ENCODE measurements around the gene HYAL3. TPM values are rescaled to one million over a fixed set of nuclear protein-coding genes. Genes with fewer than 3 reads are reported as not detected.

HYAL3 gene
- total RNA-seq, 4 donors from 2014 or later, result 3.0 to 6.6 (median 4.2) TPM

GRCh38 chr3:50261505-50261904 lies 37.7 kb downstream of the HYAL3 start:
- Histone ChIP-seq H3K27me3 (no peaks in the 10 kb centered on the region), H3K4me1 (peaks cover 7 to 46% (median 18%) of the 10 kb centered on the region in 4 donors), H3K36me3 (peaks cover 0 to 28% (median 0%) of the 10 kb centered on the region in 3 donors), H3K9me3 (peaks cover 0 to 7% (median 0%) of the 10 kb centered on the region in 4 donors), H3K4me3 (no peak overlapping the region), H3K27ac (peak overlapping the region in 3 of 4 donors; percentile 86 to 96 (median 92))
- DNase-seq, result no peak
- no peak for TF ChIP-seq POLR2A (IDR thresholded peaks at IDR 0.05)
- no peak for TF ChIP-seq CTCF (IDR thresholded peaks at IDR 0.05)

DNA sequence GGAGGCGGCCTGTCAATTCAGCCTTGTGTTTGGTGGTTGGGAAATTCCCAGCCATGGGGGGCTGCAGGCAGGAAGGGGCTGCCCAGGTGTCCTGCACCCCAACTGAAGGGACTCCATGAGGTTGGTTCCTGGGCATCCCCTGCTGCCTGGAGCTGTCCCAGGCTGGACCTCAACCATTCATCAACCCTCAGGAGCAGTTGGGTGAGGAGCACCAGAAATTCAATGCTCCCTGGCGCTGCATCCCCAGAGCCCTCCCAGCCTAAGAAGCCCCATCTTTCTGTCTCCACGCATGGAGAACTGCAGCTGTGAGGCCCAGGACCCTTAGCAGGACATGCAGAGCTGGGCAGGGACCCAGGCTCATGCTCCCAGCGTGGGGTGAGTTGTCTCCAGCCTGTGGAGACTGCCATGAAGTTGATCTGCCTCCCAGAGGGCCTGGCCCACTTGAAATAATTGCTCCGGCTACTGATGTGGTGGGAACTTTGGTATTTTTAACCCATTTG lies 38.2 kb downstream of the HYAL3 start:
- DNase-seq, result no peak
- H3K4me3 ChIP-seq, result peak overlapping the region in 2 of 4 donors; percentile 56 to 65
- H3K36me3 ChIP-seq, result peaks cover 0 to 33% (median 0%) of the 10 kb centered on the region in 3 donors
- peaks cover 0 to 7% (median 0%) of the 10 kb centered on the region in 4 donors for H3K9me3 ChIP-seq
- TF ChIP-seq CTCF (IDR thresholded peaks at IDR 0.05) (no peak), POLR2A (IDR thresholded peaks at IDR 0.05) (no peak)
- H3K4me1 ChIP-seq, result peaks cover 7 to 41% (median 18%) of the 10 kb centered on the region in 4 donors
- no peaks in the 10 kb centered on the region for H3K27me3 ChIP-seq
- peak overlapping the region; percentile 86 to 96 (median 92) for H3K27ac ChIP-seq

DNA sequence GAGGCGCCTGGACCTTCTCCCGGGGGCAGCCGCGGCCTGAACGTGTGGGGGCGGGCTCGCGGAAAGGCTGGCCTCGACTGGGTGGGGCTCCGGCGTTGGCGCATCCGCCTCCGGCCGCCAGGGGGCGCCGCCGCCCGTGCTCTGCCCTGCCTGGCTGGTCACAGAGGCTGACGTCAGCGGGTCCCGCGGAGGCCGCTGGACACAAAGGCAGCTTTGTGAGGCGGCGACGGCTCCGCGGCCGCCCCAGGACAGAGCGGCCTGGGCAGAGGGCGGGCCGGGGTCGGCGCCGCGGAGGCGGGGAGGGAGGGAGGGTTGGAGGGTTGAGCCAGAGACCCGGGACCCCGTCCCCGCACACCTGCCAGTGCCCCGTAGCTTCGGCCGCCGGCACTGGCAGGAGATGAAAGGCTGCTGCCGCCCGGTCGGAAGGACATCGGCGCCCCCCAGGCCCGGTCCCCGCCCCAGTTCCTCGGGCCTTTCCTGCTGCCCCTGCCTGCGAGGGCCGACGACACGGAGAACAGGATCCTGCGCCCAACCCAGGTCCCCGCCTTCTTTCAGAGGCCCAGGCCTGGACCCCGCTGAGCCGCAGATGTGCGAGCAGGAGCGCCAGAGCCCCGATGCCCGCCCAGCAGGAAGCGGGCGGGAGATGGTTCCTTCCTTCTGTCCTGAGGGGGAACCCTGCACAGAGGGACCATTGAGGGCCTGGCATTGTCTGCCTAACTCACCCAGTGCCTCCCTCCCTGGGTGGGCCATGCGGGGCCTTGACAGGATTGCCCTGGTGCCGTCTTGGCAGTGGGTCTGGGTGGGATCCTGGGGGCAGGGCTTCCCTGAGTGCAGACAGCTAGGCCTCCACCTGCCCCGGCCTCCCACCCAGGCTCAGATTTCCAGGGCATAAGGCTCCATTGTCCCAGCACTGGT lies 38.9 kb downstream of the HYAL3 start:
- Histone ChIP-seq H3K9me3 (peaks cover 0 to 7% (median 0%) of the 10 kb centered on the region in 4 donors), H3K27ac (peak overlapping the region; percentile 86 to 96 (median 92)), H3K27me3 (no peaks in the 10 kb centered on the region), H3K36me3 (peaks cover 0 to 38% (median 0%) of the 10 kb centered on the region in 3 donors), H3K4me3 (peak overlapping the region; percentile 56 to 65 (median 61)), H3K4me1 (peaks cover 7 to 38% (median 16%) of the 10 kb centered on the region in 4 donors)
- TF ChIP-seq CTCF (IDR thresholded peaks at IDR 0.05), result peak; percentile 94 to 100 (median 99)
- peak; percentile 25 to 52 for TF ChIP-seq POLR2A (IDR thresholded peaks at IDR 0.05)
- peak; percentile 87 to 96 (median 96) for DNase-seq

- no peak for DNase-seq
- Histone ChIP-seq H3K4me1 (peaks cover 6 to 38% (median 13%) of the 10 kb centered on the region in 4 donors), H3K36me3 (peaks cover 0 to 45% (median 0%) of the 10 kb centered on the region in 3 donors), H3K9me3 (peaks cover 0 to 7% (median 0%) of the 10 kb centered on the region in 4 donors), H3K27ac (peak overlapping the region; percentile 86 to 96 (median 92)), H3K27me3 (no peaks in the 10 kb centered on the region), H3K4me3 (peak overlapping the region in 3 of 4 donors; percentile 56 to 65 (median 62))
- no peak for TF ChIP-seq CTCF (IDR thresholded peaks at IDR 0.05)
- TF ChIP-seq POLR2A (IDR thresholded peaks at IDR 0.05), result no peak
These were observed 39.7 kb downstream of the HYAL3 start for GRCh38 chr3:50259432-50260026.

DNA sequence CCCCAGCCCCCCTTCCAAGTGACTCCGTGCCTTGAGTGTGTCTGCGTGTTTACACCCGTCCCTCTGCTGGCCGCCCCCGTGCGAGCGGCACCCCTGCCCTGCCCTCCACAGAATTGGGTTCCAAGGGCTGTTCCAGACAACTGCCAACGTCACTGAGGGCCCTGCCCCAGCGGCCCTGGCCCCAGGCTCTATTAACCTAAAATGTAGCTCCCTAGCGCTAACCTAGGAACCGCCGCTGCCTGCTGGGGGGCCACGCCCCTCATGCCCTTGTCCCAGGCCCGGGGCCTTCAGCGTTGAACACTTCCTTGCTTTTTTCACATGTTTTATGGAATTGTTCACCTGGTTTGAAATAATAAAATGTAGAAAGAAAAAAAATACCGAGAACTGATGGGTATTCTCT lies 40.2 kb downstream of the HYAL3 start:
- Histone ChIP-seq H3K36me3 (peaks cover 0 to 48% (median 0%) of the 10 kb centered on the region in 3 donors), H3K4me1 (peaks cover 6 to 38% (median 13%) of the 10 kb centered on the region in 4 donors), H3K9me3 (peaks cover 0 to 7% (median 0%) of the 10 kb centered on the region in 4 donors), H3K27me3 (no peaks in the 10 kb centered on the region), H3K27ac (peak overlapping the region in 3 of 4 donors; percentile 92 to 96 (median 92)), H3K4me3 (no peak overlapping the region)
- TF ChIP-seq POLR2A (IDR thresholded peaks at IDR 0.05) (no peak), CTCF (IDR thresholded peaks at IDR 0.05) (no peak)
- DNase-seq, result no peak

Measured in Peyer's patch (tissue), 4 donors.